Epithelial cell of proximal tubule (primary cell): ENCODE data around the gene ACTN3. TPM values are rescaled to one million over a fixed set of nuclear protein-coding genes. Genes with fewer than 3 reads are reported as not detected.

Experiments
- DNase-seq: peaks from one replicate; pipeline ENCODE4 v3.0.0-alpha.2; 2011; ENCODE audit warnings: low read depth
- H3K4me3 ChIP-seq: 2 replicates; pipeline ENCODE4 v1.5.1; 2011; ENCODE audit warnings: low read depth, mild to moderate bottlenecking, low read length
- CTCF ChIP-seq: conservative IDR thresholded peaks from 2 replicates; pipeline ENCODE4 v1.5.1; 2012; ENCODE audit warnings: low read depth, mild to moderate bottlenecking, low read length
- total RNA-seq: library from RNA; depleted of rRNA; stranded (reverse); fragments of >200 nt; gene quantifications from 2 replicates; pipeline ENCODE4 v1.2.3, GENCODE V29; 2015

The ACTN3 gene
- total RNA-seq, 1 donor from 2014 or later: not detected

GRCh38 chr11:66609721-66610617 is 63.3 kb downstream of the ACTN3 start:
- H3K4me3 ChIP-seq: no peak overlapping the region
- no peak for TF ChIP-seq CTCF
- no peak for DNase-seq

- no peak for DNase-seq
- TF ChIP-seq CTCF: no peak
- H3K4me3 ChIP-seq: no peak overlapping the region
These were observed 65.8 kb downstream of the ACTN3 start for GRCh38 chr11:66612458-66612857.

Other genes with a start within 250 kb of the ACTN3 start
- 0.07 and 1.0 TPM in 2 replicates for gene CD248, start 229.9 kb upstream of the ACTN3 start, total RNA-seq
- 18.9 and 21.1 TPM in 2 replicates for gene RIN1, start 210.5 kb upstream of the ACTN3 start, total RNA-seq
- gene BRMS1, start 201.8 kb upstream of the ACTN3 start, total RNA-seq: 72.0 and 95.1 TPM in 2 replicates
- 32.0 and 36.2 TPM in 2 replicates for gene B4GAT1, start 199.3 kb upstream of the ACTN3 start, total RNA-seq
- 6.6 and 12.3 TPM in 2 replicates for gene SLC29A2, start 175.1 kb upstream of the ACTN3 start, total RNA-seq
- gene NPAS4, start 125.9 kb upstream of the ACTN3 start, total RNA-seq: not detected in 2 replicates
- gene MRPL11, start 108.1 kb upstream of the ACTN3 start, total RNA-seq: 85.3 TPM in 2 replicates
- gene PELI3, start 80.0 kb upstream of the ACTN3 start, total RNA-seq: 3.5 and 3.6 TPM in 2 replicates
- 88.8 and 106 TPM in 2 replicates for gene DPP3, start 66.5 kb upstream of the ACTN3 start, total RNA-seq
- 20.0 and 43.6 TPM in 2 replicates for gene BBS1, start 36.3 kb upstream of the ACTN3 start, total RNA-seq
- 15.0 and 17.8 TPM in 2 replicates for gene ZDHHC24, start 855 bp upstream of the ACTN3 start, total RNA-seq
- gene CTSF, start 21.7 kb downstream of the ACTN3 start, total RNA-seq: 6.7 and 15.2 TPM in 2 replicates
- 0.14 and 0.52 TPM in 2 replicates for gene CCDC87, start 46.2 kb downstream of the ACTN3 start, total RNA-seq
- 19.4 and 22.1 TPM in 2 replicates for gene CCS, start 46.3 kb downstream of the ACTN3 start, total RNA-seq
- gene RBM14, start 69.7 kb downstream of the ACTN3 start, total RNA-seq: 40.4 and 73.7 TPM in 2 replicates
- 105 and 133 TPM in 2 replicates for gene RBM4, start 91.8 kb downstream of the ACTN3 start, total RNA-seq
- gene RBM4B, start 131.0 kb downstream of the ACTN3 start, total RNA-seq: 4.0 and 17.3 TPM in 2 replicates
- gene SPTBN2, start 182.3 kb downstream of the ACTN3 start, total RNA-seq: 63.9 and 78.9 TPM in 2 replicates